H9 (cell line): Measurements from ENCODE around the gene IRF2BP2. TPM values are rescaled to one million over a fixed set of nuclear protein-coding genes. Genes with fewer than 3 reads are reported as not detected.

Experiments used
- DNase-seq: peaks from one replicate; pipeline ENCODE4 v3.0.0-alpha.2; 2017
- H2AFZ ChIP-seq: one replicate; pipeline ENCODE4 v1.6.1; 2013; ENCODE audit warnings: mild to moderate bottlenecking, low read length, control low read depth, moderate library complexity
- H2AK5ac ChIP-seq: 2 replicates; pipeline ENCODE4 v1.6.1; 2013; ENCODE audit warnings: low read length, control low read depth, mixed read lengths; ENCODE audit not compliant: insufficient read length
- H2BK120ac ChIP-seq: one replicate; pipeline ENCODE4 v1.6.1; 2013; ENCODE audit warnings: low read depth, mild to moderate bottlenecking, low read length, control low read depth, inconsistent platforms; ENCODE audit not compliant: poor library complexity, severe bottlenecking
- H2BK12ac ChIP-seq: 2 replicates; pipeline ENCODE4 v1.6.1; 2013; ENCODE audit warnings: low read length, control low read depth, mixed read lengths, low read depth; ENCODE audit not compliant: insufficient read length
- H2BK15ac ChIP-seq: 2 replicates; pipeline ENCODE4 v1.6.1; 2013; ENCODE audit warnings: low read depth, low read length, control low read depth
- H2BK20ac ChIP-seq: one replicate; pipeline ENCODE4 v1.6.1; 2013; ENCODE audit warnings: low read depth, mild to moderate bottlenecking, low read length, control low read depth, inconsistent platforms; ENCODE audit not compliant: poor library complexity, severe bottlenecking
- H2BK5ac ChIP-seq: 2 replicates; pipeline ENCODE4 v1.6.1; 2013; ENCODE audit warnings: low read length, control low read depth, mixed read lengths; ENCODE audit not compliant: insufficient read length
- H3K14ac ChIP-seq: 2 replicates; pipeline ENCODE4 v1.6.1; 2013; ENCODE audit warnings: low read length, control low read depth; ENCODE audit not compliant: insufficient read depth
- H3K18ac ChIP-seq: 2 replicates; pipeline ENCODE4 v1.6.1; 2013; ENCODE audit warnings: low read depth, mild to moderate bottlenecking, mixed read lengths, low read length, control low read depth; ENCODE audit not compliant: insufficient read length
- H3K23ac ChIP-seq: 2 replicates; pipeline ENCODE4 v1.6.1; 2013; ENCODE audit warnings: low read length, control low read depth, mixed read lengths, low read depth; ENCODE audit not compliant: insufficient read length
- H3K23me2 ChIP-seq: 2 replicates; pipeline ENCODE4 v1.6.1; 2013; ENCODE audit warnings: low read depth, mild to moderate bottlenecking, mixed read lengths, low read length, control low read depth; ENCODE audit not compliant: insufficient read length, poor library complexity, severe bottlenecking
- H3K27ac ChIP-seq: 2 replicates; pipeline ENCODE4 v1.5.1; 2013; ENCODE audit warnings: low read length, control low read depth, mixed read lengths, low read depth; ENCODE audit not compliant: insufficient read length
- H3K27me3 ChIP-seq: 2 replicates; pipeline ENCODE4 v1.6.1; 2013; ENCODE audit warnings: low read length, control low read depth, inconsistent platforms; ENCODE audit not compliant: insufficient read depth
- H3K4ac ChIP-seq: 2 replicates; pipeline ENCODE4 v1.6.1; 2013; ENCODE audit warnings: low read depth, mild to moderate bottlenecking, control low read depth, inconsistent platforms, low read length, moderate library complexity
- H3K4me1 ChIP-seq: 2 replicates; pipeline ENCODE4 v1.6.1; 2013; ENCODE audit warnings: low read length, control low read depth, inconsistent platforms; ENCODE audit not compliant: insufficient read depth
- H3K4me2 ChIP-seq: 2 replicates; pipeline ENCODE4 v1.6.1; 2013; ENCODE audit warnings: low read length, control low read depth, mixed read lengths; ENCODE audit not compliant: insufficient read length, insufficient read depth
- H3K56ac ChIP-seq: 2 replicates; pipeline ENCODE4 v1.6.1; 2013; ENCODE audit warnings: low read depth, mild to moderate bottlenecking, mixed read lengths, low read length, control low read depth; ENCODE audit not compliant: insufficient read length
- H3K79me1 ChIP-seq: 2 replicates; pipeline ENCODE4 v1.6.1; 2013; ENCODE audit warnings: low read depth, mild to moderate bottlenecking, moderate library complexity, low read length, control low read depth, inconsistent platforms; ENCODE audit not compliant: insufficient read depth, poor library complexity, severe bottlenecking
- H3K79me2 ChIP-seq: 2 replicates; pipeline ENCODE4 v1.6.1; 2013; ENCODE audit warnings: low read length, control low read depth, inconsistent platforms; ENCODE audit not compliant: insufficient read depth
- H3K9ac ChIP-seq: 2 replicates; pipeline ENCODE4 v1.6.1; 2013; ENCODE audit warnings: low read length, control low read depth, mixed read lengths; ENCODE audit not compliant: insufficient read length; ENCODE audit errors: extremely low read depth
- H3K9me3 ChIP-seq: one replicate; pipeline ENCODE4 v1.6.1; 2013; ENCODE audit warnings: low read depth, low read length, inconsistent platforms; ENCODE audit not compliant: control insufficient read depth
- H3T11ph ChIP-seq: one replicate; pipeline ENCODE4 v1.6.1; 2013; ENCODE audit warnings: mild to moderate bottlenecking, low read length, control low read depth, inconsistent platforms
- H4K20me1 ChIP-seq: one replicate; pipeline ENCODE4 v1.6.1; 2013; ENCODE audit not compliant: control insufficient read depth, insufficient read length, insufficient read depth
- H4K5ac ChIP-seq: 2 replicates; pipeline ENCODE4 v1.6.1; 2013; ENCODE audit warnings: low read depth, mild to moderate bottlenecking, mixed read lengths, low read length, control low read depth; ENCODE audit not compliant: insufficient read length
- H4K8ac ChIP-seq: replicated peaks from 2 replicates; pipeline ENCODE4 v1.6.1; 2013; ENCODE audit warnings: low read length, control low read depth, mixed read lengths, low read depth; ENCODE audit not compliant: insufficient read length
- H4K91ac ChIP-seq: 2 replicates; pipeline ENCODE4 v1.6.1; 2013; ENCODE audit warnings: low read depth, mild to moderate bottlenecking, moderate library complexity, mixed read lengths, low read length, control low read depth; ENCODE audit not compliant: insufficient read length
- H3K27ac Mint-ChIP-seq, 3 experiments: 2 replicates in 2 of 3; 3 replicates in 1 of 3; pipeline ENCODE4 v1.8.0; 2020 to 2021; ENCODE audit warnings: mixed read lengths in 3 of 3, mild to moderate bottlenecking in 1 of 3, moderate library complexity in 1 of 3
- H3K27me3 Mint-ChIP-seq: 2 replicates; pipeline ENCODE4 v1.8.0; 2021; ENCODE audit warnings: low read depth, mild to moderate bottlenecking, moderate library complexity, mixed read lengths
- H3K36me3 Mint-ChIP-seq, 3 experiments: 2 replicates in 2 of 3; 3 replicates in 1 of 3; pipeline ENCODE4 v1.8.0; 2020 to 2021; ENCODE audit warnings: low read depth in 3 of 3, mixed read lengths in 3 of 3; ENCODE audit not compliant: insufficient read depth in 1 of 3
- H3K4me1 Mint-ChIP-seq, 2 experiments: 2 replicates each; pipeline ENCODE4 v1.8.0; 2020; ENCODE audit warnings: mixed read lengths in 2 of 2
- H3K4me3 Mint-ChIP-seq, 2 experiments: 2 replicates in 1 of 2; 3 replicates in 1 of 2; pipeline ENCODE4 v1.8.0; 2020 to 2021; ENCODE audit warnings: mild to moderate bottlenecking in 2 of 2, mixed read lengths in 2 of 2, moderate library complexity in 1 of 2
- H3K9me3 Mint-ChIP-seq, 2 experiments: 2 replicates in 1 of 2; 3 replicates in 1 of 2; pipeline ENCODE4 v1.8.0; 2020; ENCODE audit warnings: mild to moderate bottlenecking in 2 of 2, mixed read lengths in 2 of 2, moderate library complexity in 1 of 2
- WGBS: extraction: QIAGEN DNeasy Blood & Tissue Kit; methylation state at CpG from one replicate; pipeline ENCODE4 v1.1.7; 2013; ENCODE audit warnings: missing lambda C conversion rate, low lambda C conversion rate, mixed read lengths; ENCODE audit not compliant: insufficient read length; ENCODE audit errors: extremely low coverage; 5-methylcytosine and 5-hydroxymethylcytosine counted together
- total RNA-seq: library from RNA; stranded (reverse); gene quantifications from 2 replicates; pipeline ENCODE4 v1.2.1, GENCODE V29; 2021
- TF ChIP-seq, protein P1 (sequence below): fragments of 200-600 bp; sonication (generic); conservative IDR thresholded peaks from 3 replicates; pipeline ENCODE4 v1.8.0; 2021; ENCODE audit warnings: antibody characterized with exemption, mild to moderate bottlenecking

The IRF2BP2 gene
- total RNA-seq, 1 experiment from 2014 or later = 80.2 TPM

DNA sequence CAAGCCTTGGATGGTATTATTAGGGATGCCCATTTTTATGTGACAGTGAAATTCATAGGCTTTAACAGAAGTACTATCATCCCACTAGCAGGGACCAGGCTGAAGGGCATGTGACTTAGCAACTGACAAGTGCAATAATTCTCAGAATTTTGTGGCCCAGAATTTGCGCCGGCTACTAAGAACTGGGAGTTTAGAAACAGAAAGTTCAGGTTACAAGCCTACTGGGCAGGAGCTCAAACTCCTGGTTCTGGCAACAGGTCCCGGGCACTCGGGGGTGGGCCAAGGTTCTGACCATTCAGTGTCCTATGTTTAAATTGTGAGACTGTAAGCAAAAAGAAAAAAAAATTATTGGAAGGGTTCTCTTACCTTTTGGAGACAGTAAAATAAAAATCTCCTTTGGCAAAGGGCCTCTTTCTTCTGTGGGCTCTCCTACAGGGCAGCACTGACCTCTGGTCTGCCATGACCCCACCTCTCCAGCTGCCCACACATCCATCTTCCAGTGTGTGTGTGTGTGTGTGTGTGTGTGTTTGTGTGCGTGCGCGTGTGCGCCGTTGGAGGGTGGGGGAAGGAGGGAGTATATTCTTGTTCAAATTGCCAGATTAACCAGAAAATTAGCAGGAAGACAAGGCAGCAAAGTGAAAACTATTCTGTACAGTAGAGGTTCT, 26.1 kb downstream of the IRF2BP2 start:
- no peaks in the 10 kb centered on the region for H3K23me2 ChIP-seq
- H3K27me3 Mint-ChIP-seq = peaks cover 3% of the 10 kb centered on the region; the same call in 1 of the 2 replicates
- H3K4me1 ChIP-seq = no peaks in the 10 kb centered on the region
- H4K5ac ChIP-seq = no peak overlapping the region
- no peaks in the 10 kb centered on the region for H3K4me1 Mint-ChIP-seq
- DNase-seq = no peak
- H4K20me1 ChIP-seq = no peaks in the 10 kb centered on the region
- H3K79me1 ChIP-seq = no peaks in the 10 kb centered on the region
- no peak overlapping the region for H3K4me2 ChIP-seq
- TF ChIP-seq, protein P1, sequence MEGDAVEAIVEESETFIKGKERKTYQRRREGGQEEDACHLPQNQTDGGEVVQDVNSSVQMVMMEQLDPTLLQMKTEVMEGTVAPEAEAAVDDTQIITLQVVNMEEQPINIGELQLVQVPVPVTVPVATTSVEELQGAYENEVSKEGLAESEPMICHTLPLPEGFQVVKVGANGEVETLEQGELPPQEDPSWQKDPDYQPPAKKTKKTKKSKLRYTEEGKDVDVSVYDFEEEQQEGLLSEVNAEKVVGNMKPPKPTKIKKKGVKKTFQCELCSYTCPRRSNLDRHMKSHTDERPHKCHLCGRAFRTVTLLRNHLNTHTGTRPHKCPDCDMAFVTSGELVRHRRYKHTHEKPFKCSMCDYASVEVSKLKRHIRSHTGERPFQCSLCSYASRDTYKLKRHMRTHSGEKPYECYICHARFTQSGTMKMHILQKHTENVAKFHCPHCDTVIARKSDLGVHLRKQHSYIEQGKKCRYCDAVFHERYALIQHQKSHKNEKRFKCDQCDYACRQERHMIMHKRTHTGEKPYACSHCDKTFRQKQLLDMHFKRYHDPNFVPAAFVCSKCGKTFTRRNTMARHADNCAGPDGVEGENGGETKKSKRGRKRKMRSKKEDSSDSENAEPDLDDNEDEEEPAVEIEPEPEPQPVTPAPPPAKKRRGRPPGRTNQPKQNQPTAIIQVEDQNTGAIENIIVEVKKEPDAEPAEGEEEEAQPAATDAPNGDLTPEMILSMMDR = no peak
- no peak overlapping the region for H4K8ac ChIP-seq
- no peak overlapping the region for H3K56ac ChIP-seq
- H3K36me3 Mint-ChIP-seq = no peaks in the 10 kb centered on the region
- no peak overlapping the region for H2BK20ac ChIP-seq
- H3T11ph ChIP-seq = no peak overlapping the region
- H2BK120ac ChIP-seq = no peak overlapping the region
- no peak overlapping the region for H3K9ac ChIP-seq
- H2BK5ac ChIP-seq = no peak overlapping the region
- H3K79me2 ChIP-seq = no peaks in the 10 kb centered on the region
- H3K27ac ChIP-seq = no peak overlapping the region
- no peaks in the 10 kb centered on the region for H3K27me3 ChIP-seq
- no peaks in the 10 kb centered on the region; a peak in 1 of 5 replicates for H3K9me3 Mint-ChIP-seq
- H3K4ac ChIP-seq = no peak overlapping the region
- H2AK5ac ChIP-seq = no peak overlapping the region
- no peak overlapping the region for H2BK12ac ChIP-seq
- no peak overlapping the region for H3K27ac Mint-ChIP-seq
- no peak overlapping the region for H3K4me3 Mint-ChIP-seq
- whole genome bisulfite sequencing = no CpG with 5 or more reads among the region's 9 CpGs
- H4K91ac ChIP-seq = no peak overlapping the region
- no peaks in the 10 kb centered on the region for H3K9me3 ChIP-seq
- H3K18ac ChIP-seq = no peak overlapping the region
- H2BK15ac ChIP-seq = no peak overlapping the region
- no peak overlapping the region for H3K14ac ChIP-seq
- no peak overlapping the region for H3K23ac ChIP-seq
- H2AFZ ChIP-seq = no peak overlapping the region
